Stimulated activated CD4-positive, alpha-beta T cell treated with anti-CD3 and anti-CD28 coated beads, Interleukin-15, amount 100 ng/mL, for 24 hours (primary cell): Measurements from ENCODE around the gene DZIP3.

ENCODE experiments used
- DNase-seq: peaks from one replicate; pipeline ENCODE4 v3.0.0-alpha.2; 2020

DZIP3 gene, protein sequence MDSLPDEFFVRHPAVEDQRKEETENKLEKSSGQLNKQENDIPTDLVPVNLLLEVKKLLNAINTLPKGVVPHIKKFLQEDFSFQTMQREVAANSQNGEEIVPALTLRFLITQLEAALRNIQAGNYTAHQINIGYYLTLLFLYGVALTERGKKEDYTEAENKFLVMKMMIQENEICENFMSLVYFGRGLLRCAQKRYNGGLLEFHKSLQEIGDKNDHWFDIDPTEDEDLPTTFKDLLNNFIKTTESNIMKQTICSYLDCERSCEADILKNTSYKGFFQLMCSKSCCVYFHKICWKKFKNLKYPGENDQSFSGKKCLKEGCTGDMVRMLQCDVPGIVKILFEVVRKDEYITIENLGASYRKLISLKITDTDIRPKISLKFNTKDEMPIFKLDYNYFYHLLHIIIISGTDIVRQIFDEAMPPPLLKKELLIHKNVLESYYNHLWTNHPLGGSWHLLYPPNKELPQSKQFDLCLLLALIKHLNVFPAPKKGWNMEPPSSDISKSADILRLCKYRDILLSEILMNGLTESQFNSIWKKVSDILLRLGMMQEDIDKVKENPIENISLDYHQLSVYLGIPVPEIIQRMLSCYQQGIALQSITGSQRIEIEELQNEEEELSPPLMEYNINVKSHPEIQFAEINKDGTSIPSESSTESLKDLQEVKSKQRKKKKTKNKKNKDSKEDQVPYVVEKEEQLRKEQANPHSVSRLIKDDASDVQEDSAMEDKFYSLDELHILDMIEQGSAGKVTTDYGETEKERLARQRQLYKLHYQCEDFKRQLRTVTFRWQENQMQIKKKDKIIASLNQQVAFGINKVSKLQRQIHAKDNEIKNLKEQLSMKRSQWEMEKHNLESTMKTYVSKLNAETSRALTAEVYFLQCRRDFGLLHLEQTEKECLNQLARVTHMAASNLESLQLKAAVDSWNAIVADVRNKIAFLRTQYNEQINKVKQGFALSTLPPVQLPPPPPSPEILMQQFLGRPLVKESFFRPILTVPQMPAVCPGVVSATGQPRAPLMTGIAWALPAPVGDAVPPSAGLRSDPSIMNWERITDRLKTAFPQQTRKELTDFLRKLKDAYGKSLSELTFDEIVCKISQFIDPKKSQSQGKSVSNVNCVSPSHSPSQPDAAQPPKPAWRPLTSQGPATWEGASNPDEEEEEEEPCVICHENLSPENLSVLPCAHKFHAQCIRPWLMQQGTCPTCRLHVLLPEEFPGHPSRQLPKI

DNA sequence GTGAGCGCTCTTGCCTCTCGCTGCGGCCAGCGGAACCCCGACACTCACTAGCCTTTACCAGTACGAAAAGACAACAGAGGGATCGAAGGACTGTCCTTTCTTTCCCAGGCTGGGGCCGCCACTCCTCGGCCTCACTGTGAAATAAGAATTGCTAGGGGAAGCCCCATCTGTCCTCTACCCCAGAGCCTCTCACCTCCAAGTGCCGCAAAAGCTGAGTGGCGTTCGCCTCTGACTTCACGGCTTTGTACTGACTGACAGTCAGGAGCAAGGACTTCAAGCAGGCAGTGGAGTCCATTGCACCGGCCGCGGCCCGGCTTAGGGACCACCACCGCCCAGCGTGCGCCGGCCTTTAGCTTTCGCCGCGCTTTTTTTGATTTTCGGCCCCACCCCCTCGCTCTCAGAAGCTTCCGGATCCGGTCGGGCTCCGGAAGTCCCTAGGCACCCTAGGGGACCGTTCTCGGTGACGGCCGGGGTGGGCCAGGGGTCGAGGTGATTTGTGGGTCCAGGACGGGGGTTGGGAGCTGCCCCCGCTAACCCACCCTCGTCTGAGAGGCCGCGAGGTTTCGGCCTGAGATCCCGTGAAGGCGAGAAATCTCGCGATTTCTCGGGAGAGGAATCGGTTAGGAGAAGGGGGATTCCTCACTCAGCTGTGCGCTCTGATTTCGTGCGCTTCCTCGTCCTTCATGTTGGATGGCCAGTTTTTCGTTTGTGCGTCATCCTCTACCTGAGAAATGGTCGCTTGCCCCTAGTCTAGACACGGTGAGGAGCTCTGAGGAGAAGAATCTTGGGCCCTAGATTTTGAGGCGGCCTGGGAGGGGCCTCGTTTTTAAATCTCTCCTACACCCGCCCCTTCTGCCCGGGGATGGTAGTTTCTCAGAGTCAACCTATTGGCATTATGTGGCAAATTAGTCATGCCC lies at the start of gene DZIP3, which contains the start of gene CIP2A:
TSS of gene DZIP3 (plus strand) at position 642 of the 917 bp plus-strand sequence. CDS start 15,685 bp downstream, outside the sequence.
TSS of gene CIP2A (minus strand) at position 358 of the 917 bp plus-strand sequence. CDS start at position 295, 63 bp downstream.
- DNase-seq, result peak; percentile 91

GRCh38 chr3:108546247-108546646 lies 43.3 kb upstream of the DZIP3 start:
- DNase-seq, result no peak

- no peak for DNase-seq
Measured at GRCh38 chr3:108546692-108547091, 42.8 kb upstream of the DZIP3 start.

GRCh38 chr3:108548304-108548703 lies 41.2 kb upstream of the DZIP3 start:
- DNase-seq, result no peak

- no peak for DNase-seq
Measured at GRCh38 chr3:108548886-108549285, 40.6 kb upstream of the DZIP3 start.

- no peak for DNase-seq
Measured at GRCh38 chr3:108552267-108553159, 37.0 kb upstream of the DZIP3 start.

GRCh38 chr3:108554229-108554628 lies 35.3 kb upstream of the DZIP3 start:
- DNase-seq, result no peak

- no peak for DNase-seq
Measured at GRCh38 chr3:108554913-108555571, 34.5 kb upstream of the DZIP3 start.

GRCh38 chr3:108555966-108556581 lies 33.4 kb upstream of the DZIP3 start:
- DNase-seq, result no peak

- DNase-seq, result no peak
Measured at GRCh38 chr3:108562565-108562964, 27.0 kb upstream of the DZIP3 start.

DNA sequence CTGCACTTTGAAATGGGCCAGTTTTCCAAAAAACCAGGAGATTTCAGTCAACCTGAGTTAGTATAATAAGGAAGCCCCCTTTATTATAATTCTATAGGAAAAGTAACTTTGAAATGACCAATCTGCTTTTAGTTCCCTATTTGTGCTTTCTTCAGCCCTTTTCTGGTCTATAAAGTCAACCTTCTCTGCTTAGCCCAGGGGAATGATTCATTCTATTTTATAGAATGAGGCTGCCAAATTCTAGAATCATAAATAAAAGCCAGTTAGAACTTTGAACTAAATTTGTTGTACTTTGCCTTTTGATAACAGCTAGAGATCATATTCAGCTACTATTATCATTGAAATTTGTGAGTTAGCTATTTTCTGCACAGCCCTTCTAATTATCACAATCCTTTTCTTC lies 25.0 kb upstream of the DZIP3 start:
- DNase-seq, result no peak

DNA sequence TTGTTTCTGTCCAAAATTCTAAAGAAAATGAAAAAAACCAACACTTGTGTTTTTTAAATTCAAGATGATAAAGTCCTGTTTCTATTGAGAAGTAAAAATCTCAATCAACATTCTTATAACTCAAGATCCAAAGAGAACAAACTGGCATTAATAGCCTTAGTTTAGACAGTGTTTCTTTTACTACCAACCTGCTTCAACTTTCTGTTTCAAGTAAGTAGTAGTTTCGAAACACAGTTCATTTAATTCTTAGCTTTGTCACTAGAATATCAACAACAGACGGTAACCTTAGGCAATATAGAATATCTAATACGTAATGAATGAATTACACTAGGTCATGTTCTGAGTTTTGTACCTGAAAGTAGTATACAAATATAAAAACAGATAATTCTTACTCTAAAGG lies 24.0 kb upstream of the DZIP3 start:
- no peak for DNase-seq

DNA sequence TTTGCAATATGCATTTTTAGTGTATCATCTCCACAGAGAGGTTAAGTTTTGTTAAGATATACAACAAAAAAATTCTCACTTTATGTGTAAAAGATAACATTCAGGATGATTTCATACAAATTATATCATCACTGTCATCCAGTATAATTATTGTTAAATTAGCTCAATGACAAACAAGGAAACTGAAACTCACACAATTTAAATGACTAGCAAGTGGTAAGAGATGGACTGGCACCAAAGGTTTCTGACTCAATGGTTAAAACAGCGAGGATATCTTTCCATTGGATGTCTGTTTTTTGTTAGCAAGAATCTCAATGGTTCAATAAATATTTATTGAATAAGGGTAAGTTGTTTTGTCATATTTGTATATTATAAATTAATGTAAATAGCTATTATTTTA lies 22.9 kb upstream of the DZIP3 start:
- no peak for DNase-seq

DNA sequence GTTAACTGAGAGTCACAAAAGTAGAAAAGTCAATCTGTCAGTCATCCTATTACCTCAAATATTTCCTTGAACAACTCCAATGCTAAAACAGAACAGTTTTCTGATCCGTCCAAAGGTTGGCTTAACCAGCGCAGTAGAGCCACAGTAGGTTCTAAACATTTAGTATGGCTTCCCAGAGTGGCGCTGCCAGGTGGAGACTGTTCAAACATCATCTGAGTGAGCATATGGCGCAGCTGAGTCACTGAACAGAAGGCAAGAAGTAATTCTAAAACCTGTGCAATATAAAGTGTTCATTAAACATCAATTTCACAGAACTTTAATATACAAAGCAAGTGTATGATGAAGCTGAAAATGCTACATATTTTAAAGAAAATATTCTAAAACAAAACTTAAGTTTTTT lies 20.2 kb upstream of the DZIP3 start:
- no peak for DNase-seq

- no peak for DNase-seq
Measured at GRCh38 chr3:108578064-108578463, 11.5 kb upstream of the DZIP3 start.

- DNase-seq, result no peak
Measured at GRCh38 chr3:108588601-108589000, 921 bp upstream of the DZIP3 start.

GRCh38 chr3:108589998-108590323 lies 439 bp downstream of the DZIP3 start:
- DNase-seq, result no peak

GRCh38 chr3:108590460-108590859 lies 938 bp downstream of the DZIP3 start:
- DNase-seq, result no peak

GRCh38 chr3:108595321-108595720 lies 5.8 kb downstream of the DZIP3 start:
- no peak for DNase-seq

- no peak for DNase-seq
Measured at GRCh38 chr3:108598375-108598774, 8.9 kb downstream of the DZIP3 start.
